GM12892 (cell line): ENCODE data around the gene CD58.

Experiments used
- POLR2A ChIP-seq: IDR thresholded peaks from 2 replicates; pipeline ENCODE4 v1.6.1; 2011; ENCODE audit warnings: low read depth, low read length, control low read depth
- POLR2AphosphoS5 ChIP-seq: IDR thresholded peaks from 2 replicates; pipeline ENCODE4 v1.6.1; 2011; ENCODE audit warnings: low read depth, low read length, control low read depth
- TAF1 ChIP-seq: IDR thresholded peaks from 2 replicates; pipeline ENCODE4 v1.6.1; 2011; ENCODE audit warnings: low read depth, mild to moderate bottlenecking, control low read depth, low read length, borderline replicate concordance

- TF ChIP-seq POLR2A (no peak), POLR2AphosphoS5 (no peak), TAF1 (no peak)
Measured at GRCh38 chr1:116494745-116495144, 76.1 kb downstream of the CD58 start.
